Stimulated activated CD4-positive, alpha-beta T cell treated with anti-CD3 and anti-CD28 coated beads, Interleukin-4, amount 100 ng/mL, for 48 hours (primary cell): ENCODE data around the gene UBE3C.

Experiments
- DNase-seq, 2 donors: peaks; one replicate each; pipeline ENCODE4 v3.0.0-alpha.2; 2020; ENCODE audit warnings: low read depth in 2 of 2

UBE3C gene

GRCh38 chr7:157177333-157177982 is 38.7 kb downstream of the UBE3C start:
- DNase-seq: no peak

- DNase-seq: no peak
Observed at GRCh38 chr7:157177983-157178381, 39.3 kb downstream of the UBE3C start.

- no peak for DNase-seq
Observed at GRCh38 chr7:157183832-157184231, 45.1 kb downstream of the UBE3C start.

GRCh38 chr7:157188091-157188665 is 49.5 kb downstream of the UBE3C start:
- no peak for DNase-seq

- DNase-seq: no peak
Observed at GRCh38 chr7:157189405-157189804, 50.7 kb downstream of the UBE3C start.

GRCh38 chr7:157192861-157193260 is 54.1 kb downstream of the UBE3C start:
- DNase-seq: no peak

GRCh38 chr7:157193274-157193673 is 54.5 kb downstream of the UBE3C start:
- no peak for DNase-seq

GRCh38 chr7:157194948-157195347 is 56.2 kb downstream of the UBE3C start:
- DNase-seq: no peak

GRCh38 chr7:157195868-157196267 is 57.1 kb downstream of the UBE3C start:
- no peak for DNase-seq

DNA sequence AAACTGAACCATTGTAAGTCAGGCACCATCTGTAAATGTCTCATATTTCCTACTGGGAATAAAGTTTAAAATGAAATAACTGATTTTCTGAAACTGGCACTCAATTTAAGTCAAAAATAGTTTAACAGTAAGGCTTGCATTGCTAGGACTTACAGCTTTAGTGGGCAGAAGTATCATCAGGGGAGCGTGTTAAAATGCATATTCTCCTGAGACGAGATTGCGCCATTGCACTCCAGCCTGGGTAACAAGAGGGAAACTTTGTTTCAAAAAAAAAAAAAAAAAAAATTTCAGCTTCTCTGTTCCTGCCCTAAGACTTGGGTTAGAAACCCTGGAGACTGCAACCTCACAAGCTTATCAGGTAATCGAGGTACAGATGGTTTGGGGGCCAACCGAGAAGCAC is 65.4 kb downstream of the UBE3C start:
- no peak for DNase-seq

GRCh38 chr7:157205438-157205837 is 66.7 kb downstream of the UBE3C start:
- no peak for DNase-seq

- no peak for DNase-seq
Observed at GRCh38 chr7:157208571-157209413, 70.1 kb downstream of the UBE3C start.

DNA sequence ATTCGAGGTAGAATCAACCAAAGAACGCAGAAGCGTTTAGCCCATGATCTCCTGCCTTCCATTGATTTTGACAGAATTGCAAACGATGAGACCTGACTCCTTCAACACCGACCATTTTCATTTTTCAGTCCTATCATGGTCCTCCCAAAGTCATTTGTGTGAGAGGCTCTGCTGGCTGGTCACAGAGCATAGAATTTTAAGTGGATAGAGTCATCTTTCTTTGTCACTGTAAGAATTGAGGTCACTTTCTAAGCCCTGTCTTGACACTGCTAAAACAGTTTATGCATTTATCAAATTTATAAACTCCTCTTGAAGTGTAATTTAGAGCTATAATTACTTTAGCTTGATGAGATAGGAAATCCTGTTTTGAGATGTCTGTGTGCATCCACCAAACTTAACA is 72.0 kb downstream of the UBE3C start:
- DNase-seq: no peak

DNA sequence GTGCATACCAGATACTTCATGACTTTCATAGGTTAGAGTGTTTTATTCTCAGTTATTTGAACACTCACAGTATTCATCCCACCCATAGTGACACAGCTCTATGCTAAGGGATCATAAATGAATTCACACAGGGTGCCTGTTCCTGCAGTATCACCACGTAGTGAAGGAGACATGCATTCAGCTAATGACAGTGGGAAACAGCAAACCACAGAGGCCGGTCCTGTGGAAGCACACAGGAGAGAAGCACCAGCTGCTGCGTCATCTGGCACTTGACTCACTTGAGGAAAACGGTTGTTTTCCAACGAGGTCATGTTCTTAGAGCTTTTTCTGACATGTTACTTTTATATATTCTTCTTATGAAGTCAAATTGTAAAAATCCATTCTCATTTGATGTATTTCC is 73.0 kb downstream of the UBE3C start:
- DNase-seq: no peak

- DNase-seq: no peak
Observed at GRCh38 chr7:157219154-157219553, 80.4 kb downstream of the UBE3C start.

DNA sequence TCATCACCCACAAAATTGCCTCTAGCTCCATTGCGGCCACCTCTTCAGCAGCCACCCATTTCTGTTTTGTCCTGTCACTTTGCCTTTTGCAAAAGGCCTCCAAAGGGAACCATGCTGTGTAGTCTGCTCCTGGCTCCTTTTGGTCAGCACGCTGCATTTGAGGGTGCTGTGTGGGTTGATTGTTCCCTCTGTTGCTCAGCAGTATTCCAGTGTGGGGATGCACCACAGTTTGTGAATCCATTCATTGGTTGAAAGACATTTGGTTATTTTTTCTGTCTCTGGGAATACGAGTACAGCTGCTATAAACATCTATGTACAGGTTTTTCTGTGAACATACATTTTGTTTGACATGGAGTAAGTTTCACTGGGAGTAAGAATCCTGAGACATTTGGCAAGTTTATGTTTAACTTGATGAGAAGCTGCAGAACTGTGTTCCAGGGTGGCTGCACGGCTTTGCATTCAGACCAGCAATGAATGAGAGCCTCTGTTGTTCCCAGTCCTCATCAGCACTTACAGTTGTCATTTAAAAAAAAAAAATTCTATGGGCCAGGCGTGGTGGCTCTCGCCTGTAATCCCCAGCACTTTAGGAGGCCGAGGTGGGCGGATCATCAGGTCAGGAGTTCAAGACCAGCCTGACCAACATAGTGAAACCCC is 82.3 kb downstream of the UBE3C start:
- no peak for DNase-seq

- no peak for DNase-seq
Observed at GRCh38 chr7:157222687-157223086, 84.0 kb downstream of the UBE3C start.

- DNase-seq: no peak
Observed at GRCh38 chr7:157224627-157225026, 85.9 kb downstream of the UBE3C start.

GRCh38 chr7:157228864-157229422 is 90.2 kb downstream of the UBE3C start:
- DNase-seq: no peak

DNA sequence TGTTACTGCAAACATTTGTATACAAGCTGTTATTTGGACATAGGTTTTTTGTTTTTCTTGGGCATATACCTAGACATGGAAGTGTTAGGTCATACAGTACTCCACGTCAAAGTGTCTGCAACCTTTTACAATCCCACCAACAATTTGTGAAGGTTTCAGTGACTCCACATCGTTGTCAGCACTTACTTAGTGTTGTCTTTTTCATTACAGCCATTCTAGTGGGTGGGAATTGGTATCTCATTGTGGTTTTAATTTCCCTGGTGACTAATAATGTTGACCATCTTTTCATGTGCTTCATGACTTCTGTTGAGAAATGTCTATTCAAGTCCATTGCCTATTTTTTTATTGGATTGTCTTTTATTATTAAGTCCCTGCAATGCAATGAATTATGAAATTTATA is 95.0 kb downstream of the UBE3C start:
- no peak for DNase-seq

DNA sequence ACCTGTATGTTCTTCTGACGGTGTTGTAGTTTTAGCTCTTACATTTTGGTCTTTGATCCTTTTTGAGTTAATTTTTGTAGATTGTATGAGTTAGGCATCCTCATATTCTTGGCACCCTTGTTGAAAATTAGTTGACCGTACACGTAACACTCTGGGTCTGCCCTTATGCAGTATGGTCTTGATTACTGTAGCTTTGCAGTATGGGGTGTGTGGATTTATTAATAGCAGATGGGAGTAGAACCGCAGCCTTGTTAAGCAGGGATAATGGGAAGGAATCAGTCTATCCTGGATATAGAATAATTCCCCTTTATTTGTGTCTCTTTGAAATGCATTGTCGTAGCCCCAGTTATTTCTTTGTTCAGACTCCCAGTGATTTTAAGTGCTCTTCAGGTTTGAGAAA is 95.5 kb downstream of the UBE3C start:
- no peak for DNase-seq
